ENCODE measurements around the gene OTX1.
"Not testable (repeated sequence)": the region's sequence is repeated elsewhere in the genome, so short reads cannot be mapped to it uniquely, and the experiment has no call there.

- TF ChIP-seq PKNOX1 (IDR thresholded peaks at IDR 0.05); NFRKB (IDR thresholded peaks at IDR 0.05; ENCODE audit: low read depth): not testable (repeated sequence)
These were observed 23.8 kb downstream of the OTX1 start for GRCh38 chr2:63074399-63074798.
